ENCODE measurements around the gene SLIT2. TPM values are rescaled to one million over a fixed set of nuclear protein-coding genes. Genes with fewer than 3 reads are reported as not detected.

The SLIT2 gene
- polyA plus RNA-seq, 1 donor (not counting 4 experiments of a cell fraction or from before 2014, with no cell fraction given): 7.5 TPM

- Histone ChIP-seq H3K79me2 (ENCODE audit: control insufficient read depth, insufficient read depth, low read length) (no peaks in the 10 kb centered on the region), H3K9me1 (ENCODE audit: control insufficient read depth, extremely low read depth, insufficient read depth, low read length) (no peaks in the 10 kb centered on the region), H3K4me3 (ENCODE audit: control insufficient read depth in 2 of 3, extremely low read depth in 1 of 3, insufficient read depth in 2 of 3, low read depth in 1 of 3, low read length in 3 of 3) (no peak overlapping the region), H3K4me1 (ENCODE audit: control insufficient read depth, extremely low read depth, insufficient read depth, low read length) (peaks cover 8% of the 10 kb centered on the region), H3K27ac (ENCODE audit: control insufficient read depth, insufficient read depth, low read length) (no peak overlapping the region), H4K20me1 (ENCODE audit: control insufficient read depth, extremely low read depth, insufficient read depth, low read length) (no peaks in the 10 kb centered on the region), H2AFZ (ENCODE audit: control insufficient read depth, low read length) (no peak overlapping the region), H3K9me3 (ENCODE audit: control insufficient read depth, low read depth, low read length) (no peaks in the 10 kb centered on the region), H3K27me3 (ENCODE audit: control insufficient read depth, extremely low read depth, insufficient read depth, low read length) (no peaks in the 10 kb centered on the region), H3K9ac (ENCODE audit: control insufficient read depth, extremely low read depth, insufficient read depth, low read length) (no peak overlapping the region), H3K36me3 (ENCODE audit: control insufficient read depth in 2 of 2, extremely low read depth in 1 of 2, insufficient read depth in 2 of 2, low read length in 2 of 2) (no peaks in the 10 kb centered on the region), H3K4me2 (ENCODE audit: control insufficient read depth, extremely low read depth, insufficient read depth, low read depth, low read length) (no peak overlapping the region)
- DNase-seq (ENCODE audit: low read depth, low spot score) (no peak), FAIRE-seq (no peak)
- dilution Hi-C loops (cut with MboI; ENCODE audit: extremely low pct_ligation_motif_present, low sequenced_read_pairs): no loop called here
- TF ChIP-seq EZH2 (IDR thresholded peaks at IDR 0.05; ENCODE audit: low read length): no peak
- TF ChIP-seq CTCF (optimal IDR thresholded peaks at IDR 0.05 in 1 of 3, IDR thresholded peaks at IDR 0.05 in 1 of 3, conservative IDR thresholded peaks at IDR 0.05 in 1 of 3; ENCODE audit: extremely low read depth in 1 of 3, insufficient read depth in 2 of 3, low read length in 3 of 3): no peak
These were observed 32.2 kb upstream of the SLIT2 start for GRCh38 chr4:20219521-20219920.

GRCh38 chr4:20237894-20238537 lies 13.7 kb upstream of the SLIT2 start:
- Histone ChIP-seq H3K79me2 (ENCODE audit: control insufficient read depth, insufficient read depth, low read length) (no peaks in the 10 kb centered on the region), H3K4me2 (ENCODE audit: control insufficient read depth, extremely low read depth, insufficient read depth, low read depth, low read length) (peak overlapping the region; percentile 10), H4K20me1 (ENCODE audit: control insufficient read depth, extremely low read depth, insufficient read depth, low read length) (no peaks in the 10 kb centered on the region), H3K36me3 (ENCODE audit: control insufficient read depth in 2 of 2, extremely low read depth in 1 of 2, insufficient read depth in 2 of 2, low read length in 2 of 2) (no peaks in the 10 kb centered on the region), H3K4me1 (ENCODE audit: control insufficient read depth, extremely low read depth, insufficient read depth, low read length) (peaks cover 6% of the 10 kb centered on the region), H3K9ac (ENCODE audit: control insufficient read depth, extremely low read depth, insufficient read depth, low read length) (no peak overlapping the region), H2AFZ (ENCODE audit: control insufficient read depth, low read length) (peak overlapping the region; percentile 47), H3K27ac (ENCODE audit: control insufficient read depth, insufficient read depth, low read length) (no peak overlapping the region), H3K27me3 (ENCODE audit: control insufficient read depth, extremely low read depth, insufficient read depth, low read length) (no peaks in the 10 kb centered on the region), H3K4me3 (ENCODE audit: control insufficient read depth in 2 of 3, extremely low read depth in 1 of 3, insufficient read depth in 2 of 3, low read depth in 1 of 3, low read length in 3 of 3) (no peak overlapping the region), H3K9me1 (ENCODE audit: control insufficient read depth, extremely low read depth, insufficient read depth, low read length) (no peaks in the 10 kb centered on the region), H3K9me3 (ENCODE audit: control insufficient read depth, low read depth, low read length) (no peaks in the 10 kb centered on the region)
- FAIRE-seq (peak; percentile 67), DNase-seq (ENCODE audit: low read depth, low spot score) (no peak)
- TF ChIP-seq CTCF (optimal IDR thresholded peaks at IDR 0.05 in 1 of 3, IDR thresholded peaks at IDR 0.05 in 1 of 3, conservative IDR thresholded peaks at IDR 0.05 in 1 of 3; ENCODE audit: extremely low read depth in 1 of 3, insufficient read depth in 2 of 3, low read length in 3 of 3) (no peak), EZH2 (IDR thresholded peaks at IDR 0.05; ENCODE audit: low read length) (no peak)
- dilution Hi-C loops (cut with MboI; ENCODE audit: extremely low pct_ligation_motif_present, low sequenced_read_pairs): no loop called here

Data from keratinocyte (primary cell).